GM10266 (cell line): ENCODE results near the gene COL18A1.

ENCODE experiments used
- DNase-seq: peaks from one replicate; pipeline ENCODE4 v3.0.0; 2012; ENCODE audit errors: extremely low spot score
- CTCF ChIP-seq: IDR thresholded peaks from 2 replicates; pipeline ENCODE4 v1.5.1; 2012; ENCODE audit warnings: mild to moderate bottlenecking, low read depth; ENCODE audit not compliant: control insufficient read depth, insufficient read depth; ENCODE audit errors: missing control alignments

COL18A1 gene

GRCh38 chr21:45519182-45519581, 114.2 kb downstream of the COL18A1 start:
- no peak for TF ChIP-seq CTCF
- DNase-seq: no peak

GRCh38 chr21:45521241-45521640, 116.3 kb downstream of the COL18A1 start:
- no peak for TF ChIP-seq CTCF
- DNase-seq: no peak

GRCh38 chr21:45522381-45522780, 117.4 kb downstream of the COL18A1 start:
- TF ChIP-seq CTCF: no peak

GRCh38 chr21:45522986-45523385, 118.0 kb downstream of the COL18A1 start:
- no peak for DNase-seq
- TF ChIP-seq CTCF: no peak

More at GRCh38 chr21:45522381-45522780, 117.4 kb downstream of the COL18A1 start:
- no peak for DNase-seq

GRCh38 chr21:45523411-45524101, 118.6 kb downstream of the COL18A1 start:
- DNase-seq: no peak
- TF ChIP-seq CTCF: no peak

- no peak for TF ChIP-seq CTCF
- DNase-seq: no peak
Observed at GRCh38 chr21:45524756-45525152, 119.8 kb downstream of the COL18A1 start.

GRCh38 chr21:45525153-45525909, 120.4 kb downstream of the COL18A1 start:
- no peak for DNase-seq
- no peak for TF ChIP-seq CTCF
